ENCODE data around the gene MTF2. TPM values are rescaled to one million over a fixed set of nuclear protein-coding genes. Genes with fewer than 3 reads are reported as not detected.
"Not testable (repeated sequence)": the region's sequence is repeated elsewhere in the genome, so short reads cannot be mapped to it uniquely, and the experiment has no call there.

MTF2 gene
- total RNA-seq, 1 experiment from 2014 or later, result 47.1 TPM

DNA sequence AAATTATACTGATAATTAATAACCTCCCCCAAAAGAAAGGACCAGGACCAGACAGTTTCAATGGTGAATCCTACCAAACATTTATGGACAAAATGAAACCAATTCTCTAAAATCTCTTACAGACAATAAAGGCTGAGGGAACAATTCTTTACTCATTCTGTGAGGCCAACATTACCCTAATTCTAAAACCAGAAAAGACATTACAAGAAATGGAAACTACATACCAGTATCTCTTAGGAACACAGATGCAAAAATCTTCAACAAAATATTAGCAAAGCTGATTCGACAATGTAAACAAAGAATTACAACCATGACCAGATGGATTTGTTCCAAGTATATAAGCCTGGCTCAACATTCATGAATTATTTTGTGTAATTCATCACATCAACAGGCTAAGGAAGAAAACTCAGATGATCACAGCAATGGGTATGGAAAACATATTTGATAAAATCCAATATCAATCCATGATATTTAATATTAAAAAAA is 92.5 kb downstream of the MTF2 start:
- Mint-ChIP-seq H3K36me3 (ENCODE audit: insufficient read depth, unreplicated experiment) (peaks cover 7% of the 10 kb centered on the region), H3K27ac (ENCODE audit: unreplicated experiment) (no peak overlapping the region), H3K27me3 (ENCODE audit: unreplicated experiment) (no peaks in the 10 kb centered on the region), H3K4me1 (ENCODE audit: low read depth, unreplicated experiment) (peaks cover 26% of the 10 kb centered on the region), H3K4me3 (ENCODE audit: low read depth, unreplicated experiment) (no peak overlapping the region), H3K9me3 (ENCODE audit: low read depth, unreplicated experiment) (peaks cover 5% of the 10 kb centered on the region)
- BruUV-seq (replicated peaks), result no TSS peak
- intact Hi-C loops (cut with micrococcal nuclease; ENCODE audit: unreplicated experiment), result no loop called here
- no peak for TF ChIP-seq CTCF (IDR thresholded peaks at IDR 0.05; ENCODE audit: unreplicated experiment)
- no peak for DNase-seq
- CTCF ChIA-PET, result no interaction called here

- Mint-ChIP-seq H3K27ac (ENCODE audit: unreplicated experiment) (no peak overlapping the region), H3K36me3 (ENCODE audit: insufficient read depth, unreplicated experiment) (peaks cover 9% of the 10 kb centered on the region)
Measured at GRCh38 chr1:93172778-93173177, 93.7 kb downstream of the MTF2 start.

DNA sequence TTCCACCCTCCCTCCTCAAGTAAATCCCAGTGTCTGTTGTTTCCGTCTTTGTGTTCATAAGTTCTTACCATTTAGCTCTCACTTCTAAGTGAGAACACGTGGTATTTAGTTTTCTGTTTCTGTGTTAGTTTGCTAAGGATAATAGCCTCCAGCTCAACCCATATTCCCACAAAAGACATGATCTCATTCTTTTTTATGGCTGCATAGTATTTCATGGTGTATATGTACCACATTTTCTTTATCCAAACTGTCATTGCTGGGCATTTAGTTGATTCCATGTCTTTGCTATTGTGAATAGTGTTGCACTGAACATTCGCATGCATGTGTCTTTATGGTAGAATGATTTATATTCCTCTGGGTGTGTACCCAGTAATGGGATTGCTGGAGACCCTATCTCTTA is 95.6 kb downstream of the MTF2 start:
- H3K27ac Mint-ChIP-seq (ENCODE audit: unreplicated experiment); H3K9me3 Mint-ChIP-seq (ENCODE audit: low read depth, unreplicated experiment); CTCF ChIA-PET; DNase-seq; H3K4me3 Mint-ChIP-seq (ENCODE audit: low read depth, unreplicated experiment); BruUV-seq (replicated peaks); intact Hi-C loops (cut with micrococcal nuclease; ENCODE audit: unreplicated experiment); H3K27me3 Mint-ChIP-seq (ENCODE audit: unreplicated experiment): not testable (repeated sequence)
- Mint-ChIP-seq H3K4me1 (ENCODE audit: low read depth, unreplicated experiment) (peaks cover 32% of the 10 kb centered on the region), H3K36me3 (ENCODE audit: insufficient read depth, unreplicated experiment) (peaks cover 25% of the 10 kb centered on the region)

More at GRCh38 chr1:93172778-93173177, 93.7 kb downstream of the MTF2 start:
- intact Hi-C loops (cut with micrococcal nuclease; ENCODE audit: unreplicated experiment), result no loop called here
- BruUV-seq (replicated peaks), result no TSS peak
- Mint-ChIP-seq H3K9me3 (ENCODE audit: low read depth, unreplicated experiment) (peaks cover 2% of the 10 kb centered on the region), H3K4me1 (ENCODE audit: low read depth, unreplicated experiment) (peaks cover 21% of the 10 kb centered on the region), H3K27me3 (ENCODE audit: unreplicated experiment) (no peaks in the 10 kb centered on the region), H3K4me3 (ENCODE audit: low read depth, unreplicated experiment) (no peak overlapping the region)
- no peak for TF ChIP-seq CTCF (IDR thresholded peaks at IDR 0.05; ENCODE audit: unreplicated experiment)
- CTCF ChIA-PET, result no interaction called here
- DNase-seq, result no peak

GRCh38 chr1:93177991-93178390 is 98.9 kb downstream of the MTF2 start:
- H3K4me3 Mint-ChIP-seq (ENCODE audit: low read depth, unreplicated experiment), result peak overlapping the region; percentile 97
- CTCF ChIA-PET, result interaction anchor here (0.6 kb wide), 2 partner anchors 99 to 157 kb away, joined by 3 to 10 read pairs; partner anchors contain the start of gene MTF2
- DNase-seq, result no peak
- intact Hi-C loops (cut with micrococcal nuclease; ENCODE audit: unreplicated experiment), result no loop called here
- peaks cover 51% of the 10 kb centered on the region for H3K36me3 Mint-ChIP-seq (ENCODE audit: insufficient read depth, unreplicated experiment)
- no peaks in the 10 kb centered on the region for H3K27me3 Mint-ChIP-seq (ENCODE audit: unreplicated experiment)
- H3K27ac Mint-ChIP-seq (ENCODE audit: unreplicated experiment), result peak overlapping the region; percentile 96
- no peaks in the 10 kb centered on the region for H3K9me3 Mint-ChIP-seq (ENCODE audit: low read depth, unreplicated experiment)
- TF ChIP-seq CTCF (IDR thresholded peaks at IDR 0.05; ENCODE audit: unreplicated experiment), result no peak
- peaks cover 35% of the 10 kb centered on the region for H3K4me1 Mint-ChIP-seq (ENCODE audit: low read depth, unreplicated experiment)
- BruUV-seq (replicated peaks), result no TSS peak

DNA sequence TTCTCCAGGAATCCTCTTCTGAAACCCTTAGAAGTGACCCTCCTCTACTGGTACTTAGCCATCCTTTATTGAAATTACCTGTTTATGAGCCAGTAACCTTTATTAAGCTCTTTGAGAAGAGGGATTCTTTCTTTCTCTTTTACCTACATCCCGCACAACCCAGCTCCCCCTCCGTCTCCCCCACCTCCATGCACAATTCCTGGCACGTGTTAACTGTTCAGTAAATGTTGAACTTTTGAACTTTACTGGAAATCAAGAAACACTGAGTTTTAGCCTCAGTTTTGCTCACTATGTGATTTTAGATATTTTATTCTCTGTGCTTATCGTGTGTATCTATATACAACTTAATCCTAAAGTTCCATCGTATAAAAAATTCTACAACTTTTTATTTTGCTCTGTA is 99.3 kb downstream of the MTF2 start:
- H3K27ac Mint-ChIP-seq (ENCODE audit: unreplicated experiment), result peak overlapping the region; percentile 96
- BruUV-seq (replicated peaks), result no TSS peak
- DNase-seq, result no peak
- H3K9me3 Mint-ChIP-seq (ENCODE audit: low read depth, unreplicated experiment), result no peaks in the 10 kb centered on the region
- CTCF ChIA-PET, result no interaction called here
- intact Hi-C loops (cut with micrococcal nuclease; ENCODE audit: unreplicated experiment), result no loop called here
- peaks cover 51% of the 10 kb centered on the region for H3K36me3 Mint-ChIP-seq (ENCODE audit: insufficient read depth, unreplicated experiment)
- H3K4me1 Mint-ChIP-seq (ENCODE audit: low read depth, unreplicated experiment), result peaks cover 31% of the 10 kb centered on the region
- peak overlapping the region; percentile 97 for H3K4me3 Mint-ChIP-seq (ENCODE audit: low read depth, unreplicated experiment)
- H3K27me3 Mint-ChIP-seq (ENCODE audit: unreplicated experiment), result no peaks in the 10 kb centered on the region
- no peak for TF ChIP-seq CTCF (IDR thresholded peaks at IDR 0.05; ENCODE audit: unreplicated experiment)

Data from Calu3 (cell line).